Activated CD4-positive, alpha-beta T cell treated with anti-CD3 and anti-CD28 coated beads, Interleukin-2, Interleukin-6, amounts not matched to agents 100 ng/mL and 50 ng/mL, durations not matched to agents 16 hours and 8 hours (primary cell): ENCODE measurements around the gene HOXD1.

Source experiments
- DNase-seq: peaks from one replicate; pipeline ENCODE4 v3.0.0-alpha.2; 2020

Gene HOXD1

GRCh38 chr2:176187200-176187898 lies 1.1 kb upstream of the HOXD1 start:
- no peak for DNase-seq

GRCh38 chr2:176188774-176189680 lies 559 bp downstream of the HOXD1 start:
- DNase-seq: no peak

- DNase-seq: no peak
These were observed 1.5 kb downstream of the HOXD1 start for GRCh38 chr2:176189681-176190641.

- DNase-seq: no peak
These were observed 3.9 kb downstream of the HOXD1 start for GRCh38 chr2:176192351-176192750.

GRCh38 chr2:176193048-176193447 lies 4.6 kb downstream of the HOXD1 start:
- DNase-seq: no peak

GRCh38 chr2:176199902-176200301 lies 11.4 kb downstream of the HOXD1 start:
- no peak for DNase-seq

- DNase-seq: no peak
These were observed 12.5 kb downstream of the HOXD1 start for GRCh38 chr2:176200971-176201370.

GRCh38 chr2:176202491-176202890 lies 14.0 kb downstream of the HOXD1 start:
- DNase-seq: no peak

- DNase-seq: no peak
These were observed 16.7 kb downstream of the HOXD1 start for GRCh38 chr2:176205126-176205525.

- no peak for DNase-seq
These were observed 17.7 kb downstream of the HOXD1 start for GRCh38 chr2:176206136-176206535.

GRCh38 chr2:176206682-176207081 lies 18.2 kb downstream of the HOXD1 start:
- DNase-seq: no peak

- DNase-seq: no peak
These were observed 22.6 kb downstream of the HOXD1 start for GRCh38 chr2:176211110-176211509.

- no peak for DNase-seq
These were observed 23.8 kb downstream of the HOXD1 start for GRCh38 chr2:176212276-176212675.

- no peak for DNase-seq
These were observed 24.9 kb downstream of the HOXD1 start for GRCh38 chr2:176213406-176213805.

- no peak for DNase-seq
These were observed 39.4 kb downstream of the HOXD1 start for GRCh38 chr2:176227874-176228273.

GRCh38 chr2:176234156-176234555 lies 45.7 kb downstream of the HOXD1 start:
- no peak for DNase-seq

- no peak for DNase-seq
These were observed 46.5 kb downstream of the HOXD1 start for GRCh38 chr2:176234940-176235339.

GRCh38 chr2:176237456-176237855 lies 49.0 kb downstream of the HOXD1 start:
- DNase-seq: no peak

GRCh38 chr2:176239031-176239430 lies 50.6 kb downstream of the HOXD1 start:
- no peak for DNase-seq

GRCh38 chr2:176240301-176240700 lies 51.8 kb downstream of the HOXD1 start:
- no peak for DNase-seq
